ENCODE measurements around the gene TTF2.

GRCh38 chr1:117093870-117094621, 33.9 kb downstream of the TTF2 start:
- TF ChIP-seq CTCF (IDR thresholded peaks at IDR 0.05) (no peak), ZNF423 (CRISPR knock-in tag; IDR thresholded peaks at IDR 0.05) (no peak), NFYB (CRISPR knock-in tag; conservative IDR thresholded peaks at IDR 0.05; ENCODE audit: low read depth) (no peak), ATF3 (CRISPR knock-in tag; conservative IDR thresholded peaks at IDR 0.05) (no peak), CREB1 (CRISPR knock-in tag; IDR thresholded peaks at IDR 0.05) (no peak), GABPB1 (CRISPR knock-in tag; IDR thresholded peaks at IDR 0.05) (no peak), SMAD4 (CRISPR knock-in tag; IDR thresholded peaks at IDR 0.05) (no peak), USF1 (CRISPR knock-in tag; IDR thresholded peaks at IDR 0.05) (no peak), SP1 (CRISPR knock-in tag; conservative IDR thresholded peaks at IDR 0.05) (no peak), ZBTB43 (CRISPR knock-in tag; IDR thresholded peaks at IDR 0.05) (no peak), FOXP1 (CRISPR knock-in tag; IDR thresholded peaks at IDR 0.05; ENCODE audit: borderline replicate concordance) (no peak)
